ENCODE data around the gene WDR90. TPM values are rescaled to one million over a fixed set of nuclear protein-coding genes. Genes with fewer than 3 reads are reported as not detected.
A peak's percentile ranks its signal among the peaks of the same experiment; 100 is the strongest.

The WDR90 gene
- total and polyA plus RNA-seq, 2 of the 13 experiments (the other 11 are each of a cell fraction or from before 2014, with no cell fraction given), result 14.9 to 28.9 TPM

GRCh38 chr16:695355-696089 lies 46.4 kb downstream of the WDR90 start (continued):
- TF ChIP-seq THAP9 (CRISPR knock-in tag; IDR thresholded peaks at IDR 0.05; ENCODE audit: borderline replicate concordance), result peak; percentile 73; the same call in 1 of the 2 replicates
- no peak for TF ChIP-seq PHF5A (CRISPR knock-in tag; IDR thresholded peaks at IDR 0.05; ENCODE audit: low read depth, unreplicated experiment)
- TF ChIP-seq ZNF773 (CRISPR knock-in tag; IDR thresholded peaks at IDR 0.05; ENCODE audit: borderline replicate concordance), result no peak
- peak; percentile 64; the same call in 1 of the 2 replicates for TF ChIP-seq ZBTB4 (CRISPR knock-in tag; IDR thresholded peaks at IDR 0.05; ENCODE audit: borderline replicate concordance)
- peak; percentile 52; the same call in 1 of the 2 replicates for TF ChIP-seq ZNF710 (CRISPR knock-in tag; IDR thresholded peaks at IDR 0.05; ENCODE audit: borderline replicate concordance)
- TF ChIP-seq ZNF777 (CRISPR knock-in tag; IDR thresholded peaks at IDR 0.05), result peak; percentile 63
- TF ChIP-seq PAX8 (CRISPR knock-in tag; IDR thresholded peaks at IDR 0.05; ENCODE audit: borderline replicate concordance), result no peak
- TF ChIP-seq ZBTB7A (CRISPR knock-in tag; IDR thresholded peaks at IDR 0.05), result no peak; the same call in 1 of the 2 replicates
- no peak for TF ChIP-seq ZBTB40 (IDR thresholded peaks at IDR 0.05)
- peak; percentile 80; the same call in 1 of the 2 replicates for TF ChIP-seq ZBTB40 (CRISPR knock-in tag; IDR thresholded peaks at IDR 0.05)
